IPS DF 4.7 (cell line): ENCODE results near the gene LACTBL1.

Experiments used
- DNase-seq: peaks from one replicate; pipeline ENCODE4 v3.0.0-alpha.2; 2013; ENCODE audit warnings: low spot score; ENCODE audit errors: extremely low read depth

Gene LACTBL1

DNA sequence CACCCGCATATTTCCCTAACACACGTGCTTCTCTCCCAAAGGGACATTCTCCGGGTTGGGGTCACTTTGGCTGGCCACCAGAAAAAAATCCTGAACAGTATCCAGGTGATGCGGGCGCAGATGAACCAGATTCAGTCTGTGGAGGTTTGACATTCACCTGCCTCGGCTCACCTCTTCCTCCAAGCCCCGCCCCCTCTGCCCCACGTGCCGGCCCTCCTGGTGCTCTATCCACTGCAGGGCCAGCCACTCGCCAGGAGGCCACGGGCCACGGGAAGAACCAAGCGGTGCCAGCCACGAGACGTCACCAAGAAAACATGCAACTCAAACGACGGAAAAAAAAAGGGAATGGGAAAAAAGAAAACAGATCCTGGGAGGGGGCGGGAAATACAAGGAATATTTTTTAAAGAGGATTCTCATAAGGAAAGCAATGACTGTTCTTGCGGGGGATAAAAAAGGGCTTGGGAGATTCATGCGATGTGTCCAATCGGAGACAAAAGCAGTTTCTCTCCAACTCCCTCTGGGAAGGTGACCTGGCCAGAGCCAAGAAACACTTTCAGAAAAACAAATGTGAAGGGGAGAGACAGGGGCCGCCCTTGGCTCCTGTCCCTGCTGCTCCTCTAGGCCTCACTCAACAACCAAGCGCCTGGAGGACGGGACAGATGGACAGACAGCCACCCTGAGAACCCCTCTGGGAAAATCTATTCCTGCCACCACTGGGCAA, 59.1 kb downstream of the LACTBL1 start:
- no peak for DNase-seq

DNA sequence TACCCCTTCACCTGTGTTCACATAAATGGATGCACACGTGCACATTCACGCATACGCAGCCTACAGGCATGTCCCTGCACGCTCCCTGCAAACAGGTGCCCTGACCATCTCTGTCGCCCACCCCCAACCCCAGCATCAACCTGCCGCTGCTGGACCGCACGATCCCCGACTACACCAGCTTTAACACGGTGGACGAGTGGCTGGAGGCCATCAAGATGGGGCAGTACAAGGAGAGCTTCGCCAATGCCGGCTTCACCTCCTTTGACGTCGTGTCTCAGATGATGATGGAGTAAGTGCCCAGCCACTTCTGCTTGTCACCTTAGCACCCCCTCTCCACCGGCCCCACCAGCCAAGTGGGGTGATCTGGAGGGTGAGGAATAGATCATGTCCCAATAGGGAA, 60.4 kb downstream of the LACTBL1 start:
- no peak for DNase-seq

DNA sequence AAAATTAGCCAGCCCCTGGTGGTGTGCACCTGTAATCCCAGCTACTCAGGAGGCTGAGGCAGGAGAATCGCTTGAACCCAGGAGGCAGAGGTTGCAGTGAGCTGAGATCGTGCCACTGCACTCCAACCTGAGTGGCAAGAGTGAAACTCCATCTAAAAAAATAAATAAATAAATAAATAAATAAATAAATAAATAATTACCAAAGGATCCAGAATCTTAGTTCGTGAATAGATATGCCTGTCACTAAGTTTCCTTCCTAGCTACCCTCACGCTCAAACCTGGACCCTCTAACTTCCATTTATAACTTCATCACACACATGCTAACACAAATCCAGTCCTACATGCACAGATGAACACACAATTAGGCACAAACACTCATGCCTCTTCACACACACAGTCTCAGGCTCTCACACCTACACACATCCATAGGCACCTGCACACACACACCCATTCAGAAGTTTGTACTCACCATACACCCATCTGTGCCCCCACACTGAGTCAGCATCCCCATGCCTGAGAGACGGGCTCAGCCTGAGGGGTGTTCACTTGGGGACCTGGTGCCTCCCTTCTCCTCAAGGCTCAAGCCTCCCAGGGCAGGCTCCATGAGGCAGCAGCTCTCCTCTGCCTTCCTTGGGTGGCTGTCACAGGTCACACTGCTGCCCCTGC, 61.5 kb downstream of the LACTBL1 start:
- DNase-seq, result no peak

DNA sequence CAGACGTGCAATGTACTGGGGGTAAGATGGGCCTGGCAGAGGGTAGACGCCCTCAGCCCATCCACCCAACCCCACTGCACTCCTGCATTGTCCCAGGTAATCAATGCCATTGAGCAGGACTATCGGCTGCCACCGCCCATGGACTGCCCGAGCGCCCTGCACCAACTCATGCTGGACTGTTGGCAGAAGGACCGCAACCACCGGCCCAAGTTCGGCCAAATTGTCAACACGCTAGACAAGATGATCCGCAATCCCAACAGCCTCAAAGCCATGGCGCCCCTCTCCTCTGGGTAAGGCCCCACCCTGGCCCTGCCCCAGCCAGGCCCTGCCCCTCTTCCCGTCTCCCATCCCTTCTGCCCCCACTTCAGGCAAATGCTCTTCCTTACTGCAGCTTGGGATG, 62.4 kb downstream of the LACTBL1 start:
- no peak for DNase-seq

DNA sequence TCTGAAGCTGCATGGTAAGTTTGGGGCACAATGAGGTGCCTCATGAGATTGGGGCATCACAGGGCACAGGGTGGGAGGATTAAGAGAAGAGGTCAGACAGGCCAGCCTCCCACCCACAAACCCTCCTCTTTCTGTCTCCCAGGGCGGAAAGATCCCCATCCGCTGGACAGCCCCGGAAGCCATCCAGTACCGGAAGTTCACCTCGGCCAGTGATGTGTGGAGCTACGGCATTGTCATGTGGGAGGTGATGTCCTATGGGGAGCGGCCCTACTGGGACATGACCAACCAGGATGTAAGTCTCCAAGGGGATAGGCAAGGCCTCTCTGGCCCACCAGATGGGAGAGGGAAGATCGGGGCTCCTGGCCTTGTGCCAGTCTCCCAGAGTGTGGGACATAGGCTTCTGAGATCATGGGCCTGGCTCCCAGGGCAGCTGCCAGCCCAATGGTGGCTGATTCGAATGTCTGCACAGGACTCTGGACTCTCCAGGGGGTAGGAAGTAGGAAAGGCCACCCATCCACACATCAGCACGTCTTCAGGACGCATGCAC, 63.7 kb downstream of the LACTBL1 start:
- DNase-seq, result no peak

DNA sequence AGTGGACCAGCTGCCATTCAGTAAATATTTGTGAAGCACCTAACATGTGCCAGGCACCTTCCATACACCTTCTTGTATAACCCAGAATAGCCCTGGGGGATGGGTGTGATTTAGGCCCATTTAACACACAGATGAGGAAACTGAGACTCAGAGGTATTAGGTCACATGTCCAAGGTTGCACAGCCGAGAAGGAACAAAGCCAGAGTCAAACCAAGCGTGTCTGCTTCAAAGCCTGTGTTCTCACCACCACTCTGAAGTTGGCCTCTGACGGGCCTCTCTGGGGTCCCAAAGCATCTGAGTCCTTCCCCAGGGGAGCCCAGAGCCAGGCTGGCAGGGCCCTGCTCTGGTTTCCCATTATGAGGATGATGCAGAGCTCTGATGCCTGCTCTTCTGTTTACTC, 65.1 kb downstream of the LACTBL1 start:
- no peak for DNase-seq

DNA sequence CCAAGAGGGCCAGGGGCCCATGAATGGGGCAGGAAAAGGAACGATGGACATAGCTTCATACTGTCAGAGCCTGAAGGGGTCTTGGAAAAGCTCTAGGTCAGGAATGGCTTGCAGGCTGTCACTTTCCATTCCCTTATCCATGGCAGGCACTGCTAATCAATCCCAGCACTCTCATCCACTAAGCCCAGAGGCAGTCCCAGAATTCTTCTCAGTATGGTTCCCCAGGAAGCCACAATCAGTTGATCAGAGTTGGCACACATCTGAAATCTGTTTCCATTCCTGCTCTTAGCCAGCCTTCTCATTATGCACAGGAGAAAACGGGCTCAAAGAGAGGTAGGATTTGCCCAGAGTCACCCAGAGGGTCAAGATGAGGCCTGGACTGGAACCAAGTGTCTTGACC, 65.7 kb downstream of the LACTBL1 start:
- no peak for DNase-seq

DNA sequence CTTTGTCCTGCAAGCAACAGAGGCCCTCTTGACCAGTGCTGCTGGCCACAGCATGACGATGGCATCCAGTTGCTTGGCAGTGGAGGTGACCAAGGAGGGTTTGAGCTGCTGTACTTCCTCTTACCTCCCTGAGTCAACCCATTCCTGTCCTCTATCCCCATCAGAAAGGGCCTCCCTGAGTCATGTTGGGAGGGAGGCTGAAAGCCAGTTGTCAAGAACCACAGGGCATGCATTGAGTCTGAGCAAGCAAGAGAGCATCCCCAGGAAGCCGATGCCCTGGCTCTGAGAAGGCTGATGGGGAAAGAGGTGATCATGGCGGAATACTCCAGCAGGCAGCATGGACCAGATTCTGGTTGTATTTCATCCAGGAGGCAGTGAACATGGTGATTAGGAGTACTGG, 69.6 kb downstream of the LACTBL1 start:
- no peak for DNase-seq
